Neural crest cell (in vitro differentiated cells): ENCODE results near the gene EIF4E. TPM values are rescaled to one million over a fixed set of nuclear protein-coding genes. Genes with fewer than 3 reads are reported as not detected.
"Not testable (repeated sequence)": the region's sequence is repeated elsewhere in the genome, so short reads cannot be mapped to it uniquely, and the experiment has no call there.

Source experiments
- DNase-seq: peaks from one replicate; pipeline ENCODE4 v3.0.0; 2021; ENCODE audit warnings: low read depth, mixed read lengths, low spot score
- H3K27ac Mint-ChIP-seq: one replicate; pipeline ENCODE4 v1.8.0; 2021; ENCODE audit warnings: mild to moderate bottlenecking, mixed read lengths; ENCODE audit not compliant: unreplicated experiment
- H3K27me3 Mint-ChIP-seq: 2 replicates; pipeline ENCODE4 v1.8.0; 2021; ENCODE audit warnings: low read depth, mild to moderate bottlenecking, mixed read lengths
- H3K36me3 Mint-ChIP-seq: 2 replicates; pipeline ENCODE4 v1.8.0; 2021; ENCODE audit warnings: low read depth, mild to moderate bottlenecking, mixed read lengths
- H3K4me1 Mint-ChIP-seq: 2 replicates; pipeline ENCODE4 v1.8.0; 2021; ENCODE audit warnings: mixed read lengths
- H3K4me3 Mint-ChIP-seq: one replicate; pipeline ENCODE4 v1.8.0; 2021; ENCODE audit warnings: mild to moderate bottlenecking, mixed read lengths
- H3K9me3 Mint-ChIP-seq: 2 replicates; pipeline ENCODE4 v1.8.0; 2021; ENCODE audit warnings: mixed read lengths
- total RNA-seq: library from RNA; stranded (reverse); gene quantifications from 2 replicates; pipeline ENCODE4 v1.2.1, GENCODE V29; 2021
- TF ChIP-seq, protein P1 (sequence below): fragments of 200-600 bp; sonication (generic); conservative IDR thresholded peaks from 2 replicates; pipeline ENCODE4 v1.5.0; 2021; ENCODE audit warnings: antibody characterized with exemption, mild to moderate bottlenecking

EIF4E gene
- total RNA-seq, 1 donor from 2014 or later, result 144 TPM

DNA sequence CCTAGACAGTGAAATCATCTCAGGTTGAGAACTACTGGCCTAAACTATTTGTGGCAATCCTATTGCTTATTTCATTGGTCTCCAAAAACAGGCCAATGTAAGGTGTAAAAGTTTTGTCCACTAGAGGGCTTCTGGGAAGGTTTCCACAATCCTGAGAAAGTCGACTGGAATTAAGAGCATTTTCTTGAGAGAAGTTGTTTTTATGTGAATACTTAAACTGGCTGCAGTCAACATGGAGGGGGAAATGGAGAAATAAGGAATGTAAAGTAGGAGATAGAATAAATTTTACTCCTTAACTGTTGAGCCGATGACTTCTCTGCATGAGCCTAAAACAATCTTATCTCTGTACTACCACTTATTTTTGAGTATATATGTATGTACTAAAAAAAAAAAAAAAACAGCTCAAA lies 11.0 kb upstream of the EIF4E start:
- H3K4me1 Mint-ChIP-seq, result peaks cover 4% of the 10 kb centered on the region
- no peaks in the 10 kb centered on the region for H3K27me3 Mint-ChIP-seq
- H3K36me3 Mint-ChIP-seq, result no peaks in the 10 kb centered on the region
- no peaks in the 10 kb centered on the region for H3K9me3 Mint-ChIP-seq
- TF ChIP-seq, protein P1, sequence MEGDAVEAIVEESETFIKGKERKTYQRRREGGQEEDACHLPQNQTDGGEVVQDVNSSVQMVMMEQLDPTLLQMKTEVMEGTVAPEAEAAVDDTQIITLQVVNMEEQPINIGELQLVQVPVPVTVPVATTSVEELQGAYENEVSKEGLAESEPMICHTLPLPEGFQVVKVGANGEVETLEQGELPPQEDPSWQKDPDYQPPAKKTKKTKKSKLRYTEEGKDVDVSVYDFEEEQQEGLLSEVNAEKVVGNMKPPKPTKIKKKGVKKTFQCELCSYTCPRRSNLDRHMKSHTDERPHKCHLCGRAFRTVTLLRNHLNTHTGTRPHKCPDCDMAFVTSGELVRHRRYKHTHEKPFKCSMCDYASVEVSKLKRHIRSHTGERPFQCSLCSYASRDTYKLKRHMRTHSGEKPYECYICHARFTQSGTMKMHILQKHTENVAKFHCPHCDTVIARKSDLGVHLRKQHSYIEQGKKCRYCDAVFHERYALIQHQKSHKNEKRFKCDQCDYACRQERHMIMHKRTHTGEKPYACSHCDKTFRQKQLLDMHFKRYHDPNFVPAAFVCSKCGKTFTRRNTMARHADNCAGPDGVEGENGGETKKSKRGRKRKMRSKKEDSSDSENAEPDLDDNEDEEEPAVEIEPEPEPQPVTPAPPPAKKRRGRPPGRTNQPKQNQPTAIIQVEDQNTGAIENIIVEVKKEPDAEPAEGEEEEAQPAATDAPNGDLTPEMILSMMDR, result peak; percentile 85
- DNase-seq, result peak; percentile 8
- no peak overlapping the region for H3K4me3 Mint-ChIP-seq
- no peak overlapping the region for H3K27ac Mint-ChIP-seq

GRCh38 chr4:98939438-98939837 lies 10.5 kb upstream of the EIF4E start:
- H3K4me1 Mint-ChIP-seq, result peaks cover 4% of the 10 kb centered on the region
- no peak overlapping the region for H3K4me3 Mint-ChIP-seq
- no peaks in the 10 kb centered on the region for H3K27me3 Mint-ChIP-seq
- TF ChIP-seq, protein P1, result no peak
- no peak for DNase-seq
- H3K9me3 Mint-ChIP-seq, result no peaks in the 10 kb centered on the region
- no peak overlapping the region for H3K27ac Mint-ChIP-seq
- no peaks in the 10 kb centered on the region for H3K36me3 Mint-ChIP-seq

DNA sequence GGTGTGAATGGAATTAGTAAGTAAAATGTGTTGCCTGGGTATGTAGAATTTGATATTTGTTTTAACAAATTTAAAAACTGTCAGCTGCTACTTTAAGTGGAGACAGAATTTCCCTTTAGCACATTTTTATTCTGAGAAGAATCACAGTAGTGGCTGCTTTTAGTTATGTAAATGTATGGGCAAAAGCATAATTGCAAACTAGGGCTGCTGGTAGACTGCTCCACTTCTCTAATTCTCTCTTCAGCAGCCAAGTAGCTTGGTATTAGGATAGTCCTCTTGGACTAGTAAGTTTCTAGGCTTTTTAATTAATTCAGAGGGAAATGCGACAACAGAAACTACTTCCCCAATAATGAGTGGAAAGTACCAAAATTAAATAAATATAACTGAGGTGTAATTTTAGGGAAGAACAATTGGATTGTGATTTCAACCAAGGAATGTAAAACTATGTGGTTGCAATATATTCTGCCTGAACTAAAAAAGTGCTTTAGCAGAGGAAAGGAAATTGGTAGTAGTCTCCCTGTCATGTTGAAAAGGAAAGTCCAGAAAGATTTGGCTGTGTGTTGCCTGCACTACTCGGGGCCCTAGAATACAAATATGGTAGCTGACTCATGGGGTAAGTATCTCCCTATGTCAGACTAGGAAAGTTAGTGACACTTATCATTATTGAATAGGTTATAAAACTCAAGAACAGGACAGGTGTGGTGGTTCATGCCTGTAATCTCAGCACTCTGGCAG lies 9.2 kb upstream of the EIF4E start:
- H3K4me1 Mint-ChIP-seq, result peaks cover 4% of the 10 kb centered on the region
- no peak overlapping the region for H3K27ac Mint-ChIP-seq
- TF ChIP-seq, protein P1, result no peak
- H3K4me3 Mint-ChIP-seq, result no peak overlapping the region
- H3K27me3 Mint-ChIP-seq, result no peaks in the 10 kb centered on the region
- no peaks in the 10 kb centered on the region for H3K9me3 Mint-ChIP-seq
- no peak for DNase-seq
- no peaks in the 10 kb centered on the region for H3K36me3 Mint-ChIP-seq

- peaks cover 3% of the 10 kb centered on the region for H3K9me3 Mint-ChIP-seq
- TF ChIP-seq, protein P1, result no peak
- no peak overlapping the region for H3K27ac Mint-ChIP-seq
- no peaks in the 10 kb centered on the region for H3K27me3 Mint-ChIP-seq
- peaks cover 6% of the 10 kb centered on the region for H3K36me3 Mint-ChIP-seq
- no peak overlapping the region for H3K4me3 Mint-ChIP-seq
- no peak for DNase-seq
- peaks cover 4% of the 10 kb centered on the region for H3K4me1 Mint-ChIP-seq
Observed at GRCh38 chr4:98935633-98936032, 6.7 kb upstream of the EIF4E start.

DNA sequence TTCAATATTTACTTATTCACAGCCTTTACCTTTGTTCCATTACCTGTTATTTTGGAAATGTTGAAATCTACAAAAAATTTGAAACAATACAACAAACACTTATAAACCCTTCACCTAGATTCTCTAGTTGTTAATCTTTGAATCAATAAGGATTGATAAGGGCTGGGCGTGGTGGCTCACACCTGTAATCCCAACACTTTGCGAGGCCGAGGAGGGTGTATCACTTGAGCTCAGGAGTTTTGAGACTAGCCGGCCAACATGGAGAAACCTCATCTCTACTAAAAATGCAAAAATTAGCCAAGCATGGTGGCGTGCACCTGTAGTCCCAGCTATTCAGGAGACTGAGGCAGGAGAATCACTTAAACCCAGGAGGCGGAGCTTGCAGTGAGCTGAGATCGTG lies 5.9 kb upstream of the EIF4E start:
- H3K27me3 Mint-ChIP-seq, H3K4me1 Mint-ChIP-seq, DNase-seq, H3K9me3 Mint-ChIP-seq, H3K4me3 Mint-ChIP-seq, H3K27ac Mint-ChIP-seq: not testable (repeated sequence)
- H3K36me3 Mint-ChIP-seq, result peaks cover 13% of the 10 kb centered on the region

GRCh38 chr4:98932539-98932938 lies 3.6 kb upstream of the EIF4E start:
- DNase-seq, result no peak
- Mint-ChIP-seq H3K27ac (no peak overlapping the region), H3K9me3 (peaks cover 8% of the 10 kb centered on the region), H3K4me1 (peaks cover 16% of the 10 kb centered on the region), H3K27me3 (no peaks in the 10 kb centered on the region), H3K36me3 (peaks cover 22% of the 10 kb centered on the region), H3K4me3 (peak overlapping the region; percentile 42)
- TF ChIP-seq, protein P1, result no peak
